NT2/D1 (cell line): ENCODE measurements around the gene HIGD1A.

Experiments
- SUZ12 ChIP-seq: IDR thresholded peaks from 2 replicates; pipeline ENCODE4 v1.6.1; 2011; ENCODE audit not compliant: insufficient read length, insufficient read depth; ENCODE audit errors: extremely low read depth
- YY1 ChIP-seq: IDR thresholded peaks from 2 replicates; pipeline ENCODE4 v1.6.1; 2011; ENCODE audit not compliant: insufficient read length, insufficient read depth
- ZNF274 ChIP-seq: IDR thresholded peaks from 2 replicates; pipeline ENCODE4 v1.6.1; 2011; ENCODE audit warnings: mild to moderate bottlenecking, low read depth, low read length

DNA sequence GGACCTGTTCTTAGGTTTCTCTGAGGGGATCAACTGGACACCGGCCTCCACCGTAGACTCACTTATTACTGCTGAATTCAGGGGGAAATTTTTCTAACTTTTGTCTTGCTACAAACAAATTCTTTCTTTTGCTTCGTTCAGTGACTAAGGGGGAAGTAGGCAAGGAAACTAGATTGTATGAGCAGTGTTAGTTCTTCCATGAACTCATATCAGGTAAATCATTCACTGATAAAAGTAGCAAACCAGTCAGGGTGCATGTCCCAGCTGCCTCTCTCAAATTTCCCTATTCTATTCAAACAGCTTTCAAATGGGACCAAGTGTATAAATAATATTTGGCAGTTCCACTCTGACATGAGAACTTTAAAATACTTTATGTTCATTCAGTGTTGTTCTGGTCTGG, 23.9 kb downstream of the HIGD1A start:
- TF ChIP-seq ZNF274 (no peak), SUZ12 (no peak), YY1 (no peak)
